Loucy (cell line): Measurements from ENCODE around the gene XPNPEP1.

Experiments used
- H2AFZ ChIP-seq: fragments of 200-600 bp; sonication (generic); 2 replicates; pipeline ENCODE4 v1.6.0; 2016; ENCODE audit warnings: antibody characterized with exemption, mild to moderate bottlenecking, low read length, moderate library complexity
- H3F3A ChIP-seq: fragments of 200-600 bp; 2 replicates; pipeline ENCODE4 v1.6.0; 2016; ENCODE audit warnings: antibody characterized with exemption, low read depth, mild to moderate bottlenecking
- H3K27me3 ChIP-seq: fragments of 200-600 bp; sonication (generic); 2 replicates; pipeline ENCODE4 v1.6.1; 2014; ENCODE audit warnings: low read length, mild to moderate bottlenecking; ENCODE audit not compliant: insufficient read depth, poor library complexity, severe bottlenecking
- H3K36me3 ChIP-seq: fragments of 200-600 bp; sonication (generic); 2 replicates; pipeline ENCODE4 v1.6.1; 2016; ENCODE audit warnings: low read length; ENCODE audit not compliant: insufficient read depth
- H3K4me1 ChIP-seq: fragments of 200-600 bp; sonication (generic); 2 replicates; pipeline ENCODE4 v1.5.1; 2014; ENCODE audit warnings: low read length, mild to moderate bottlenecking; ENCODE audit not compliant: insufficient read depth, poor library complexity, severe bottlenecking
- H3K4me2 ChIP-seq: fragments of 200-600 bp; sonication (generic); 2 replicates; pipeline ENCODE4 v1.6.0; 2014; ENCODE audit warnings: antibody characterized with exemption, low read length, low read depth, mild to moderate bottlenecking; ENCODE audit not compliant: poor library complexity, severe bottlenecking
- H3K4me3 ChIP-seq: fragments of 200-600 bp; sonication (generic); 2 replicates; pipeline ENCODE4 v1.5.1; 2014; ENCODE audit warnings: low read length, mild to moderate bottlenecking, mixed read lengths; ENCODE audit not compliant: poor library complexity, severe bottlenecking
- H3K79me2 ChIP-seq: fragments of 200-600 bp; sonication (generic); 2 replicates; pipeline ENCODE4 v1.6.1; 2014; ENCODE audit warnings: low read length; ENCODE audit not compliant: insufficient read depth
- H3K9ac ChIP-seq: fragments of 200-600 bp; sonication (generic); 2 replicates; pipeline ENCODE4 v1.6.0; 2014; ENCODE audit warnings: mild to moderate bottlenecking, low read depth, low read length, moderate library complexity; ENCODE audit not compliant: poor library complexity, severe bottlenecking
- H3K9me2 ChIP-seq: fragments of 200-600 bp; sonication (generic); replicated peaks from 2 replicates; pipeline ENCODE4 v1.6.1; 2016; ENCODE audit warnings: low read depth, low read length, mixed read lengths
- H3K9me3 ChIP-seq: fragments of 200-600 bp; sonication (generic); 2 replicates; pipeline ENCODE4 v1.6.1; 2014; ENCODE audit warnings: mild to moderate bottlenecking, antibody characterized with exemption, low read length, low read depth; ENCODE audit not compliant: insufficient read depth
- H4K20me1 ChIP-seq: fragments of 200-600 bp; sonication (generic); 2 replicates; pipeline ENCODE4 v1.6.0; 2014; ENCODE audit warnings: antibody characterized with exemption, low read length, mild to moderate bottlenecking; ENCODE audit not compliant: insufficient read depth, poor library complexity, severe bottlenecking
- EZH2phosphoT487 ChIP-seq: fragments of 200-600 bp; IDR thresholded peaks from 2 replicates; pipeline ENCODE4 v1.6.1; 2018; ENCODE audit warnings: antibody characterized with exemption, mild to moderate bottlenecking, moderate library complexity, borderline replicate concordance
- TF ChIP-seq, protein P1 (sequence below): fragments of 200-600 bp; sonication (generic); conservative IDR thresholded peaks from 2 replicates; pipeline ENCODE4 v1.5.1; 2014; ENCODE audit warnings: mild to moderate bottlenecking, antibody characterized with exemption, low read length

The XPNPEP1 gene

DNA sequence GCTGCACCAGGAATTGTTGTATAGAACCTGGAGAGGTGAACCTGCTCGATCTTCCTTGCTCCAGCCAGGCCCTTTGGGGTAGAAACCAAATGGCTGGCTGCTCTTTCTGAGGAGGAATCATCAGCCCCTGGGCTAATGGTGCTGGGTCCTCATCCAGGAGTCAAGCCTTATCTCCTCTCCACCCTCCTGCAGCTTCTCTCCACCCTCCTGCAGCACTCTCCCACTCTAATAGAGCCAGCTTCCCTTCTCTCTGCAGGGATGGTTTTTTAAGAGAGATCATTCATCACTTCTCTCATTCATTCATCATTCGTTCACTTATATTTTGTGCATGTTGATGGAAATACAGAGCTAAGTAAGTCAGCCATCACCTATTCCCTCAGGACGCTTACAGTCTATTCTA lies 103.5 kb downstream of the XPNPEP1 start:
- no peaks in the 10 kb centered on the region for H3K4me1 ChIP-seq
- H2AFZ ChIP-seq: no peak overlapping the region
- H3K4me2 ChIP-seq: no peak overlapping the region
- H3F3A ChIP-seq: no peaks in the 10 kb centered on the region
- H3K9me2 ChIP-seq: no peaks in the 10 kb centered on the region
- H3K9ac ChIP-seq: no peak overlapping the region
- H4K20me1 ChIP-seq: no peaks in the 10 kb centered on the region
- H3K79me2 ChIP-seq: no peaks in the 10 kb centered on the region
- H3K36me3 ChIP-seq: no peaks in the 10 kb centered on the region
- TF ChIP-seq, protein P1, sequence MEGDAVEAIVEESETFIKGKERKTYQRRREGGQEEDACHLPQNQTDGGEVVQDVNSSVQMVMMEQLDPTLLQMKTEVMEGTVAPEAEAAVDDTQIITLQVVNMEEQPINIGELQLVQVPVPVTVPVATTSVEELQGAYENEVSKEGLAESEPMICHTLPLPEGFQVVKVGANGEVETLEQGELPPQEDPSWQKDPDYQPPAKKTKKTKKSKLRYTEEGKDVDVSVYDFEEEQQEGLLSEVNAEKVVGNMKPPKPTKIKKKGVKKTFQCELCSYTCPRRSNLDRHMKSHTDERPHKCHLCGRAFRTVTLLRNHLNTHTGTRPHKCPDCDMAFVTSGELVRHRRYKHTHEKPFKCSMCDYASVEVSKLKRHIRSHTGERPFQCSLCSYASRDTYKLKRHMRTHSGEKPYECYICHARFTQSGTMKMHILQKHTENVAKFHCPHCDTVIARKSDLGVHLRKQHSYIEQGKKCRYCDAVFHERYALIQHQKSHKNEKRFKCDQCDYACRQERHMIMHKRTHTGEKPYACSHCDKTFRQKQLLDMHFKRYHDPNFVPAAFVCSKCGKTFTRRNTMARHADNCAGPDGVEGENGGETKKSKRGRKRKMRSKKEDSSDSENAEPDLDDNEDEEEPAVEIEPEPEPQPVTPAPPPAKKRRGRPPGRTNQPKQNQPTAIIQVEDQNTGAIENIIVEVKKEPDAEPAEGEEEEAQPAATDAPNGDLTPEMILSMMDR: no peak
- no peak for TF ChIP-seq EZH2phosphoT487
- no peak overlapping the region for H3K4me3 ChIP-seq
- H3K9me3 ChIP-seq: no peaks in the 10 kb centered on the region
- H3K27me3 ChIP-seq: no peaks in the 10 kb centered on the region
